Measurements from ENCODE around the gene HCN1. TPM values are rescaled to one million over a fixed set of nuclear protein-coding genes. Genes with fewer than 3 reads are reported as not detected.

Gene HCN1
- total RNA-seq, 1 experiment from 2014 or later: 0.04 TPM

DNA sequence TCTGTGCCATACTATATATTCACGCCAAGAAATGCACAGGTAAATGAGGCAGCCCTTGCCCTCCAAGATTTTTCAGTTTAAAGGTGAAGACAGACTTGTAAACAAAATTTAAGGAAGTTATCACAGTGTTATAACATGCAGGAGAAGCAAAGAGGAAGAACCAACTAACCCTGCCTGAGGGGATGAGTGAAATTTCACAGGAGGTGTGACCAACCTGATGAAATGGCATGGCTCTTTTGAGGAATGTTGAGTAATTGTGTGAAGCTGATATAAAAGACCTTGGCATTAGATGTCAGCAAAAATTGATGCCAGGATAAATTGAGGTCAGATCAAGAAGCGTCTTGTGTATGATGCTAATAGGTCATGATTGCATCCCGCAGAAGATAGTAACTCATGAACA, 86.5 kb downstream of the HCN1 start:
- H3K9me3 ChIP-seq (ENCODE audit: low read depth, low read length, poor library complexity, severe bottlenecking): no peaks in the 10 kb centered on the region
- no TSS peak for BruUV-seq (replicated peaks)
- no peak overlapping the region for H3K4me3 ChIP-seq (ENCODE audit: low read depth, low read length, poor library complexity, severe bottlenecking)
- intact Hi-C loops (cut with micrococcal nuclease; ENCODE audit: unreplicated experiment): no loop called here
- ChIA-PET POLR2A (ENCODE audit: low non-redundant PET) (interaction anchor here (0.6 kb wide), 1 partner anchor 165 kb away, joined by 4 read pairs; no protein-coding TSS in a partner anchor), CTCF (no interaction called here)
- H3K27me3 ChIP-seq (replicated peaks; ENCODE audit: insufficient read depth, low read depth, low read length, poor library complexity): peaks cover 22% of the 10 kb centered on the region
- no peaks in the 10 kb centered on the region for H3K36me3 ChIP-seq (ENCODE audit: insufficient read depth, low read length, poor library complexity, severe bottlenecking)
- H3K4me1 ChIP-seq (ENCODE audit: insufficient read depth, low read length, poor library complexity, severe bottlenecking): no peaks in the 10 kb centered on the region
- DNase-seq (ENCODE audit: low spot score): no peak
- TF ChIP-seq, protein P1, sequence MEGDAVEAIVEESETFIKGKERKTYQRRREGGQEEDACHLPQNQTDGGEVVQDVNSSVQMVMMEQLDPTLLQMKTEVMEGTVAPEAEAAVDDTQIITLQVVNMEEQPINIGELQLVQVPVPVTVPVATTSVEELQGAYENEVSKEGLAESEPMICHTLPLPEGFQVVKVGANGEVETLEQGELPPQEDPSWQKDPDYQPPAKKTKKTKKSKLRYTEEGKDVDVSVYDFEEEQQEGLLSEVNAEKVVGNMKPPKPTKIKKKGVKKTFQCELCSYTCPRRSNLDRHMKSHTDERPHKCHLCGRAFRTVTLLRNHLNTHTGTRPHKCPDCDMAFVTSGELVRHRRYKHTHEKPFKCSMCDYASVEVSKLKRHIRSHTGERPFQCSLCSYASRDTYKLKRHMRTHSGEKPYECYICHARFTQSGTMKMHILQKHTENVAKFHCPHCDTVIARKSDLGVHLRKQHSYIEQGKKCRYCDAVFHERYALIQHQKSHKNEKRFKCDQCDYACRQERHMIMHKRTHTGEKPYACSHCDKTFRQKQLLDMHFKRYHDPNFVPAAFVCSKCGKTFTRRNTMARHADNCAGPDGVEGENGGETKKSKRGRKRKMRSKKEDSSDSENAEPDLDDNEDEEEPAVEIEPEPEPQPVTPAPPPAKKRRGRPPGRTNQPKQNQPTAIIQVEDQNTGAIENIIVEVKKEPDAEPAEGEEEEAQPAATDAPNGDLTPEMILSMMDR (conservative IDR thresholded peaks at IDR 0.05; ENCODE audit: low read depth, low read length): no peak
- TF ChIP-seq EZH2 (IDR thresholded peaks at IDR 0.05; ENCODE audit: borderline replicate concordance, low read depth, low read length, poor library complexity, severe bottlenecking): no peak
- H3K27ac ChIP-seq (ENCODE audit: low read depth, low read length, poor library complexity, severe bottlenecking): no peak overlapping the region

DNA sequence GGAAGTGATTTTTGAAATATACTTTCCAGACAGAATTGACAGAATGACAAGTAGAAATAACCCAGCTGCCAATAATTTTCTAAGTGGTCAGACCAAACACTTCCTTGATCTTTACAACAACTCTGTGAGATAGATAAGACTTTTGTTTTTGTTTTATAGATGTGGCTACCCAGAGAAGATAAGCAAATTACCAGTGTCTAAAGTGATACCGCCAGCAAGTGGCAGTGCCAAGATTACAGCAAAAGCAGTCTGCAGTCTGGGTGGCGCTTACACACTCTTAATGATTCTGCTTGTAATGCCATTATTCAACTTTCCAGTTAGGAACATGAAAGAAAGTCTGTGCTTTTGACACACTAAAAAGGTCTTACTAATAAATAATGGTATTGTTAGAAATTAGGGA, 92.1 kb downstream of the HCN1 start:
- ChIA-PET POLR2A (ENCODE audit: low non-redundant PET) (no interaction called here), CTCF (no interaction called here)
- intact Hi-C loops (cut with micrococcal nuclease; ENCODE audit: unreplicated experiment): no loop called here
- TF ChIP-seq, protein P1 (conservative IDR thresholded peaks at IDR 0.05; ENCODE audit: low read depth, low read length): no peak
- TF ChIP-seq EZH2 (IDR thresholded peaks at IDR 0.05; ENCODE audit: borderline replicate concordance, low read depth, low read length, poor library complexity, severe bottlenecking): no peak
- H3K27me3 ChIP-seq (replicated peaks; ENCODE audit: insufficient read depth, low read depth, low read length, poor library complexity): peaks cover 24% of the 10 kb centered on the region
- no peak overlapping the region for H3K4me3 ChIP-seq (ENCODE audit: low read depth, low read length, poor library complexity, severe bottlenecking)
- no TSS peak for BruUV-seq (replicated peaks)
- no peak overlapping the region for H3K27ac ChIP-seq (ENCODE audit: low read depth, low read length, poor library complexity, severe bottlenecking)
- no peak for DNase-seq (ENCODE audit: low spot score)
- H3K9me3 ChIP-seq (ENCODE audit: low read depth, low read length, poor library complexity, severe bottlenecking): no peaks in the 10 kb centered on the region
- H3K4me1 ChIP-seq (ENCODE audit: insufficient read depth, low read length, poor library complexity, severe bottlenecking): no peaks in the 10 kb centered on the region
- H3K36me3 ChIP-seq (ENCODE audit: insufficient read depth, low read length, poor library complexity, severe bottlenecking): no peaks in the 10 kb centered on the region

DNA sequence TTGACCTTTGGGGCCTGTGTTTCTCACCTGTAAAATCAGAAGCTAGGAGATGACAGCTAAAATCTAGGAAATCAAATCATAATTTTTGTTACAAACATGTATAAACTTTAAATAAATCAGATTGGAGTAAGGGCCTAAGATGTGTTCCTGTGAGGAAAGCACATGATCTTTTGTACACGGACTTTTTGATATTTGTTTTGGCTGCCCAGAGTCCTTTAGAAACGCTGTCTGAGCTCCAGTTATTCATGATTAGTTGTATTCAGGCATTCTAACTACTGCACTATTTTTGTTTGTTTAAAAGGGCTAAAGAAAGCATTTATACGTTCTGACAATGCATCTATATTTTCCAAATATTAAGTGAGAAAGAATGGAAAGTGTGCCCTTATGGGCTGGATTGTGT, 94.8 kb downstream of the HCN1 start:
- H3K4me3 ChIP-seq (ENCODE audit: low read depth, low read length, poor library complexity, severe bottlenecking): no peak overlapping the region
- intact Hi-C loops (cut with micrococcal nuclease; ENCODE audit: unreplicated experiment): no loop called here
- TF ChIP-seq, protein P1 (conservative IDR thresholded peaks at IDR 0.05; ENCODE audit: low read depth, low read length): no peak
- no peak for TF ChIP-seq EZH2 (IDR thresholded peaks at IDR 0.05; ENCODE audit: borderline replicate concordance, low read depth, low read length, poor library complexity, severe bottlenecking)
- H3K36me3 ChIP-seq (ENCODE audit: insufficient read depth, low read length, poor library complexity, severe bottlenecking): no peaks in the 10 kb centered on the region
- H3K27ac ChIP-seq (ENCODE audit: low read depth, low read length, poor library complexity, severe bottlenecking): no peak overlapping the region
- POLR2A ChIA-PET (ENCODE audit: low non-redundant PET): no interaction called here
- peaks cover 19% of the 10 kb centered on the region for H3K27me3 ChIP-seq (replicated peaks; ENCODE audit: insufficient read depth, low read depth, low read length, poor library complexity)
- no TSS peak for BruUV-seq (replicated peaks)
- CTCF ChIA-PET: no interaction called here
- no peak for DNase-seq (ENCODE audit: low spot score)
- H3K4me1 ChIP-seq (ENCODE audit: insufficient read depth, low read length, poor library complexity, severe bottlenecking): no peaks in the 10 kb centered on the region
- H3K9me3 ChIP-seq (ENCODE audit: low read depth, low read length, poor library complexity, severe bottlenecking): no peaks in the 10 kb centered on the region

Measured in A673 (cell line).